ENCODE measurements around the gene GAREM1. TPM values are rescaled to one million over a fixed set of nuclear protein-coding genes. Genes with fewer than 3 reads are reported as not detected.
A peak's percentile ranks its signal among the peaks of the same experiment; 100 is the strongest.

GAREM1 gene
- polyA plus RNA-seq, 1 experiment = 0.37 TPM

GRCh38 chr18:32275221-32275620 is 195.5 kb downstream of the GAREM1 start:
- Histone ChIP-seq H3K4me3 (ENCODE audit: low read depth, low read length) (no peak overlapping the region), H3K36me3 (ENCODE audit: control insufficient read depth, insufficient read depth, low read length) (no peaks in the 10 kb centered on the region), H3K27me3 (ENCODE audit: control insufficient read depth, insufficient read depth, low read length) (peaks cover 2% of the 10 kb centered on the region; the same call in 1 of the 2 replicates)
- ChIA-PET CTCF (interaction anchor here (1.8 to 5.6 kb wide), 3 partner anchors 14 to 277 kb away, joined by 5 to 39 read pairs (median 11); partner anchors contain the start of gene GAREM1), POLR2A (no interaction called here)
- TF ChIP-seq CTCF (IDR thresholded peaks at IDR 0.05; ENCODE audit: insufficient read depth, low read depth, low read length) = no peak
- DNase-seq (ENCODE audit: low read depth) = no peak

- ChIA-PET POLR2A (no interaction called here), CTCF (interaction anchor here (1.4 to 6.0 kb wide), 3 partner anchors 15 to 278 kb away, joined by 3 to 55 read pairs (median 39); partner anchors contain the start of gene GAREM1)
- H3K4me3 ChIP-seq (ENCODE audit: low read depth, low read length) = no peak overlapping the region
Observed at GRCh38 chr18:32274307-32274706, 196.4 kb downstream of the GAREM1 start.

GRCh38 chr18:32271672-32272208 is 198.9 kb downstream of the GAREM1 start:
- TF ChIP-seq CTCF (IDR thresholded peaks at IDR 0.05; ENCODE audit: insufficient read depth, low read depth, low read length) = peak; percentile 68
- H3K4me3 ChIP-seq (ENCODE audit: low read depth, low read length) = no peak overlapping the region
- CTCF ChIA-PET = interaction anchor here (0.7 to 6.0 kb wide), 23 partner anchors 8 to 306 kb away, joined by 3 to 55 read pairs (median 3); partner anchors contain the start of gene GAREM1
- peaks cover 2% of the 10 kb centered on the region; the same call in 1 of the 2 replicates for H3K27me3 ChIP-seq (ENCODE audit: control insufficient read depth, insufficient read depth, low read length)
- DNase-seq (ENCODE audit: low read depth) = no peak
- H3K36me3 ChIP-seq (ENCODE audit: control insufficient read depth, insufficient read depth, low read length) = no peaks in the 10 kb centered on the region
- POLR2A ChIA-PET = no interaction called here

More at GRCh38 chr18:32274307-32274706, 196.4 kb downstream of the GAREM1 start:
- TF ChIP-seq CTCF (IDR thresholded peaks at IDR 0.05; ENCODE audit: insufficient read depth, low read depth, low read length) = no peak
- no peak for DNase-seq (ENCODE audit: low read depth)
- H3K36me3 ChIP-seq (ENCODE audit: control insufficient read depth, insufficient read depth, low read length) = no peaks in the 10 kb centered on the region
- peaks cover 2% of the 10 kb centered on the region; the same call in 1 of the 2 replicates for H3K27me3 ChIP-seq (ENCODE audit: control insufficient read depth, insufficient read depth, low read length)

- H3K27me3 ChIP-seq (ENCODE audit: control insufficient read depth, insufficient read depth, low read length) = peaks cover 2% of the 10 kb centered on the region; the same call in 1 of the 2 replicates
- TF ChIP-seq CTCF (IDR thresholded peaks at IDR 0.05; ENCODE audit: insufficient read depth, low read depth, low read length) = no peak
- ChIA-PET POLR2A (no interaction called here), CTCF (interaction anchor here (0.9 to 6.0 kb wide), 7 partner anchors 10 to 282 kb away, joined by 3 to 55 read pairs (median 6); partner anchors contain the start of gene GAREM1)
- no peaks in the 10 kb centered on the region for H3K36me3 ChIP-seq (ENCODE audit: control insufficient read depth, insufficient read depth, low read length)
- no peak overlapping the region for H3K4me3 ChIP-seq (ENCODE audit: low read depth, low read length)
- no peak for DNase-seq (ENCODE audit: low read depth)
Observed at GRCh38 chr18:32270341-32270740, 200.3 kb downstream of the GAREM1 start.

GRCh38 chr18:32267463-32267862 is 203.2 kb downstream of the GAREM1 start:
- ChIA-PET CTCF (interaction anchor here (0.7 to 1.1 kb wide), 3 partner anchors 22 to 204 kb away, joined by 3 to 4 read pairs (median 3); partner anchors contain the start of gene GAREM1), POLR2A (no interaction called here)
- Histone ChIP-seq H3K36me3 (ENCODE audit: control insufficient read depth, insufficient read depth, low read length) (no peaks in the 10 kb centered on the region), H3K27me3 (ENCODE audit: control insufficient read depth, insufficient read depth, low read length) (no peaks in the 10 kb centered on the region; the same call in 1 of the 2 replicates), H3K4me3 (ENCODE audit: low read depth, low read length) (no peak overlapping the region)
- no peak for DNase-seq (ENCODE audit: low read depth)
- TF ChIP-seq CTCF (IDR thresholded peaks at IDR 0.05; ENCODE audit: insufficient read depth, low read depth, low read length) = no peak

Measured in BJ (cell line).